SJCRH30 (cell line): ENCODE results near the gene GPRC5D. TPM values are rescaled to one million over a fixed set of nuclear protein-coding genes. Genes with fewer than 3 reads are reported as not detected.

Experiments
- DNase-seq, 2 experiments: peaks; one replicate each; pipeline ENCODE4 v3.0.0-alpha.2; 2015 to 2020
- H3K27ac ChIP-seq: fragments of 250-450 bp; sonication (Bioruptor Pico); 2 replicates; pipeline ENCODE4 v1.5.1; 2020; ENCODE audit warnings: mild to moderate bottlenecking, moderate library complexity
- H3K27me3 ChIP-seq: fragments of 250-450 bp; sonication (Bioruptor Pico); 2 replicates; pipeline ENCODE4 v1.5.1; 2020; ENCODE audit warnings: mild to moderate bottlenecking, moderate library complexity
- H3K36me3 ChIP-seq: fragments of 250-450 bp; sonication (Bioruptor Pico); 2 replicates; pipeline ENCODE4 v1.5.1; 2020; ENCODE audit warnings: mild to moderate bottlenecking, moderate library complexity
- H3K4me1 ChIP-seq: fragments of 250-450 bp; sonication (Bioruptor Pico); 2 replicates; pipeline ENCODE4 v1.5.1; 2020; ENCODE audit warnings: mild to moderate bottlenecking, moderate library complexity
- H3K4me3 ChIP-seq: fragments of 250-450 bp; sonication (Bioruptor Pico); 2 replicates; pipeline ENCODE4 v1.5.1; 2020; ENCODE audit warnings: mild to moderate bottlenecking, moderate library complexity
- H3K9me3 ChIP-seq: fragments of 250-450 bp; sonication (Bioruptor Pico); replicated peaks from 2 replicates; pipeline ENCODE4 v1.5.1; 2020; ENCODE audit warnings: mild to moderate bottlenecking, moderate library complexity
- total RNA-seq: library from RNA; depleted of rRNA; stranded (reverse); fragments of >200 nt; shearing (Covaris generic); gene quantifications from 2 replicates; pipeline ENCODE4 v1.2.3, GENCODE V29; 2014; rRNA removed

GPRC5D gene
- total RNA-seq = not detected in 2 replicates

DNA sequence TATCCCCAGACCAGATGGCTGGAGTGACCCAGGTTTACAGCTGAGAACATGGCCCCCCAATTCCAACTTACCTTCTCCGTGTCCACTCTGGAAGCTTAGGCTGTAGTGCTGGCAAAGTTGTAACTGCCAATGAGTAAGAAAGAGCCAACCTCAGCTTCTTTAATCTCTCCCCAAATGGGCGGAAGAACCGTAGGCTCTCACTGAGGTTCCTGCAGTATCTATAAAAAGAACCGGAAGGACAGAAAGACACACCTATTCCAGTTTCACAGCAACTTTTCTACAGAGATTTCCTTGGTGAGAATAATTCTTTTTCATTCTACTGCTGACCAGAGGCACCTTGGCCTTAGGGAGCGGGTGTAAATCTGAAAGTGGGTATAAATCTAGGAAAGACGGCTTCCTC lies at the start of gene GPRC5D:
Gene GPRC5D, minus strand, starts transcription at position 135 of the 400 bp plus-strand sequence. CDS start 1,786 bp downstream, outside the sequence.
- Histone ChIP-seq H3K27me3 (no peaks in the 10 kb centered on the region), H3K4me3 (no peak within 1 kb of the TSS), H3K9me3 (no peaks in the 10 kb centered on the region), H3K36me3 (no peaks in the 10 kb centered on the region), H3K4me1 (0 out of 2 replicates have a peak, but pooled peaks cover 2% of the 10 kb centered on the region), H3K27ac (no peak within 1 kb of the TSS)
- no peak for DNase-seq

DNA sequence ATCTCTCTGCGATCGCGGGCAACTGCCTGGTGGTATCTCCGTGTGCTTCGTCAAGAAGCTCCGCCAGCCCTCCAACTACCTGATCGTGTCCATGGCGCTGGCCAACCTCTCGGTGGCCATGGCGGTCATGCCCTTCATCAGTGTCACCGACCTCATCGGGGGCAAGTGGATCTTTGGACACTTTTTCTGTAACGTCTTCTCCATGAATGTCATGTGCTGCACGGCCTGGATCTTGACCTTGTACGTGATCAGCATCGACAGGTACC lies 49.7 kb upstream of the GPRC5D start:
- Histone ChIP-seq H3K27me3 (no peaks in the 10 kb centered on the region), H3K36me3 (no peaks in the 10 kb centered on the region), H3K4me1 (peaks cover 4% of the 10 kb centered on the region; the same call in 1 of the 2 replicates), H3K4me3 (peak overlapping the region; percentile 95), H3K9me3 (no peaks in the 10 kb centered on the region), H3K27ac (peak overlapping the region; percentile 65)
- no peak for DNase-seq

DNA sequence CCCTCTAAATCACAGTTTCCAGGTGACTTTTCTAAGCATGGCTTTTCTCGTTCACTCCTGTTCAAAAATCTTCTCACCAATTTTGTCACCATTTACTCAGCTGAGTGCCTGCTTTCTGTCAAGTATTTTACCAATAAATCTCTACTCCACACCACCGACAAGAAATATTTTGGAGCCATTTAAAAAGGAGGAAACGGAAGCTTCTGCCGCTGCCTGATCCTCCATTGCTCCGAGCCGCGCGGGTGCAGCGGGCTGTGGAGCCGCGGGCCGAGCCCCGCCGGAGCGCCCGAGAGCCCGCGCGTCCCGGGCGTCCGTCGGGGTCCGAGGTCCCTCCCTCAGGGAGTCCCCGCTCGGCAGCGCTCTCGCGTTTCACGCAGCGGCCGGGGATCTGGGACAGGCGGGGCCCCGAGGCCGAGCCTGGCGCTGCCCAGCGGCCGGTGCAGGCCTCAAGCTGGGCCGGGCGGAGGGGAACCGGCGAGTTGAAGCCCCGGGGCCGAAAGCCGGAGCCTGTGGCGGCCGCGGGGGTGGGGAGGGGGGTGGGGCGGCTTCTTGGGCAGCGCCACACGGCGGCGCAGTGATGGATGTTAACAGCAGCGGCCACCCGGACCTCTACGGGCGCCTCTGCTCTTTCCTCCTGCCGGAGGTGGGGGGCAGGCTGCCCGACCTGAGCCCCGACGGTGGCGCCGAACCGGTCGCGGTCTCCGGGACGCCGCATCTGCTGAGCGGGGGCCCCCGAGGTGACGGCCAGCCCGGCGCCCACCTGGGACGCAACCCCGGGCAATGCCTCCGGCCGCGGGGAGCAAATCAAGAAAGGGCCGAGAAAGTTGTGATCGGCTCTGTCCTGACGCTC lies 49.2 kb upstream of the GPRC5D start:
- Histone ChIP-seq H3K27ac (peak overlapping the region; percentile 65), H3K4me1 (peaks cover 4% of the 10 kb centered on the region; the same call in 1 of the 2 replicates), H3K9me3 (no peaks in the 10 kb centered on the region), H3K27me3 (no peaks in the 10 kb centered on the region), H3K36me3 (no peaks in the 10 kb centered on the region), H3K4me3 (peak overlapping the region; percentile 95)
- DNase-seq = peak; percentile 57 to 73

DNA sequence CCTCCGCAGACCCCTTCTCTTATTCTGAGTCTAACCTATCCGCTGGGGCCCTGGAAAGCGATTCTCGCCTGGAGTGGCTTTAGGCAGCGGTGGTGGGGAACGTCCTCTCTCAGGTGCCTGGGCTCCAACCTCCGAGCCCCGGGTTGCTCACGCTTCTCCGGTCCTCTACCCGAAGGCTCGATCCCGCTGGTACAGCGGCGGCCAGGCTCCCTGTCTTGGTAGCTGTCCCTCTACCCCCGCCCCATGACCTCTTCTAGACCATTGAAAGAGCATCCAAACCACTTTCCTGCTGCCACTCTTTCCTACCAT lies 48.6 kb upstream of the GPRC5D start:
- no peaks in the 10 kb centered on the region for H3K36me3 ChIP-seq
- peak overlapping the region; percentile 65 for H3K27ac ChIP-seq
- H3K9me3 ChIP-seq = no peaks in the 10 kb centered on the region
- H3K4me1 ChIP-seq = peaks cover 4% of the 10 kb centered on the region; the same call in 1 of the 2 replicates
- peak overlapping the region; percentile 95 for H3K4me3 ChIP-seq
- DNase-seq = no peak
- no peaks in the 10 kb centered on the region for H3K27me3 ChIP-seq

DNA sequence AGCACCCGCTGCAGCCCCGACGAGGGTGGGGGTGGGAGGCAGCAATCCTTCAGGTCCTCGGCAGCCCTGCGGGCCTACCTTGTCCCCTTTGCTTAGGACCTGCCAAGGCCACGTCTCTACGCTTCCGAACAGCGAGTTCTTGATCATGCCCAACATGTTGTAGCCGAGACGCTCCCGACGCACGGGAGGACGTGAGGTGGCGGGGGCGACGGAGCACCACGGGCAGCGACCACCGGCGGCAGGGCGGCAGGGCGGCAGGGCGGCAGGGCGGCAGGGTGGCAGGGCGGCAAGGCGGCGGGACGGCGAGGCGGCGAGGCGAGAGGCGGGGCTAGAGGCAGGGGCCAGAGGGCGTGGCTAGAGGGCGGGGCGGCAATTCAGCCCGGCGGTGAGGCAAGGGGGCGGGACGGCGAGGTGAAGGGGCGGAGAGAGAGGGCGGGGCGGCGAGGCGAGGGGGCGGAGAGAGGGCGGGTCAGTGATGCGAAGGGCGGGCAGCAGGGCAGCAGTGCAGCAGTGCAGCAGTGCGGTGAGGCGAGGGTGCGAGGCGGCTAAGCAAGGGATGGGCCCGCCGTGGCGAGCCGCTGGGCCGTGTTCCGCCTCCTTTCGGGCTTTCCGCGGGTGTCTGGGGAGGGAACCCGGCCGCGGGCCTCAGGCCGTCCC lies 48.1 kb upstream of the GPRC5D start, which contains the start of gene HEBP1:
Gene HEBP1, minus strand, starts transcription at position 307 of the 657 bp plus-strand sequence. Its CDS starts 151 bp downstream, at position 156.
- Histone ChIP-seq H3K9me3 (no peaks in the 10 kb centered on the region), H3K4me1 (peaks cover 4% of the 10 kb centered on the region; the same call in 1 of the 2 replicates), H3K27me3 (no peaks in the 10 kb centered on the region), H3K4me3 (peak within 1 kb of the TSS; percentile 95), H3K36me3 (no peaks in the 10 kb centered on the region), H3K27ac (peak within 1 kb of the TSS; percentile 65)
- peak; percentile 92 for DNase-seq

DNA sequence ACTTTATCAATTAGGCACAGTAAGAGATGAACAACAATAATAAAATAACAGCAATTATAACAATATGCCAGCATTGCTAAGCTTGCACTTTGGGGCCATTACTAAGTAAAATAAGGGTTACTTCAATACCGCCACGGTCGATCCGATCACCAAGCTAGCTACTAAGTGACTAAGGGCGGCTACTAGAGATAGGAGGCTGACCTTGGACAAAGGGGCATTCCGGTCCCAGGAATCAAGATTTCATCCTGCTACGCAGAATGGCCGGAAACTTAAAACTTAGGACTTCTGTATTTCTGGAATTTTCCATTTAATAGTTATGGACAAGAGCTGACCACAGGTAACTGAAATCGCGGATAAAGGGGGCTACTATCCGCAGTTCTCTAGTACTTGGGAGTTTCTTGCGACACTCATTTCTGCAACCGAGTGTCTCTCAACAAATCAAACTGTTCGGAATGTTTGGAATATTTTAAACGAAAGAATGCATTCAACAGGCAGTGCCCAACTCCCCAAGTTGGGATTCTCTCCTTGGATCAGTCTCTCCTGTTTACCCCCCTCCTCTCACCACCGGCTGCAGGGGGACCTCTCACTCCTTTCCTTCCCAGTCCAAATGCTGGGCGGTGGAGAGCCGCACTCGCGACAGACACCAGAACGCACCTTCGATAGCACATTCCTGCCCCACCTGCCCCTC lies 47.4 kb upstream of the GPRC5D start:
- Histone ChIP-seq H3K4me1 (peaks cover 4% of the 10 kb centered on the region; the same call in 1 of the 2 replicates), H3K27me3 (no peaks in the 10 kb centered on the region), H3K9me3 (no peaks in the 10 kb centered on the region), H3K27ac (peak overlapping the region; percentile 46; the same call in 1 of the 2 replicates), H3K36me3 (no peaks in the 10 kb centered on the region), H3K4me3 (peak overlapping the region; percentile 95)
- DNase-seq = no peak

DNA sequence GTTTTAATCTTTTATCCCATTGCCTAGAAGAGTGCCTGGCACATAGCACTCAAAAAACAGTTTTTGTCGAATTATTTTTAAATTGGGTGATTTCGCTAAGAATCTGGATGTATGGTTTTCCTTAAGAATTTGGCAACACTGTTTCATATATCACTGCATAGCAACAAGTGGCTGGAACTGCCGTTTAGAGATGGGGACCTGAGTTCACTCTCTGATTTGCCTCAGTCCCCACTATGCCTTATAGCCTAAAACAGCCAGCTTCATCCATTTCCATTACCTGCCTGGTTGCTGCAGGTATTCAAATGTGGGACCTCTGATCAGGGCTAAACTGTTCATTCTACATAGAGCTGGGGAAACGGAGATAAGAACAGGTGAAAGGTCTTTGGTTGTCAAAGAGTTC lies 46.3 kb upstream of the GPRC5D start:
- no peaks in the 10 kb centered on the region for H3K36me3 ChIP-seq
- H3K4me3 ChIP-seq = no peak overlapping the region
- H3K9me3 ChIP-seq = no peaks in the 10 kb centered on the region
- no peaks in the 10 kb centered on the region for H3K27me3 ChIP-seq
- H3K27ac ChIP-seq = no peak overlapping the region
- DNase-seq = no peak
- peaks cover 4% of the 10 kb centered on the region; the same call in 1 of the 2 replicates for H3K4me1 ChIP-seq

DNA sequence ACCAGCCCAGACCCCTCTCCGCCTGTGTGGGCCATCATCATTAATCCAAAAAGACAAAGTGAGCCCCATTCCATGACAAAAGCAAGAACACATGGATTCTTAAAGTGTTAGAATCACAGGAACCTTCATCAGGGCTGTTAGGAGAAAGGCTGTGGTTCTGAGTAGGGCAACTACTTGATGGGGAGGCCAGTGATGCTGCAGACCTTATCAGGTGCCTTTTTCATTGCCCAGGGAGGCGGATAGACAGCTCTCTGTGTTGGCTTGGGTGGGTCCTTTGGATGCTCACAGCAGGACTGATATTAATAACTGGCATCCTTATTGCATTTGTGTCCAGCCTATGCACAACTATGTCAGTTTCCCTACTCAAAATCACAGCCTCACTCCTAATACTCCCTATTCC lies 45.8 kb upstream of the GPRC5D start:
- no peak for DNase-seq
- H3K27ac ChIP-seq = no peak overlapping the region
- no peaks in the 10 kb centered on the region for H3K27me3 ChIP-seq
- H3K9me3 ChIP-seq = no peaks in the 10 kb centered on the region
- no peaks in the 10 kb centered on the region for H3K36me3 ChIP-seq
- H3K4me3 ChIP-seq = no peak overlapping the region
- peaks cover 4% of the 10 kb centered on the region; the same call in 1 of the 2 replicates for H3K4me1 ChIP-seq

DNA sequence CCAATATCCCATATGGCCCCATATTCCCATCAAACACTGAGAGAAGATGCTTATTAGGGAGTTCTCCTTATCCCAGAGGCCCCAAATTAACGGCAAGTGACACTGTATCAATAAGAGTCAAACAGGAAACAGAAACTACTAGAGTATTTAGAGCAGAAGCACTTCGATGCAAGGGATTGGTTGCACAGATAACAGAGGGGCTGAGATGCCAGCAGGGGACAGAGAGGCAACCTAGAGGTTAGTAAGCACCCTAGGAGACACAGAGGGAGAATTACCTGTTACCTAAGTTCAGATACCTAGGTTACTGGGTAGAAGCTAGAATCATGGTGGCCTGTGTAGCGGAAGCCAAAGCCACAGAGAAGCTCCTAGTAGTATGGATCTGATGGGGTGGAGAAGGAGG lies 45.2 kb upstream of the GPRC5D start:
- Histone ChIP-seq H3K36me3 (no peaks in the 10 kb centered on the region), H3K27me3 (no peaks in the 10 kb centered on the region), H3K27ac (no peak overlapping the region), H3K9me3 (no peaks in the 10 kb centered on the region), H3K4me3 (no peak overlapping the region), H3K4me1 (peaks cover 4% of the 10 kb centered on the region; the same call in 1 of the 2 replicates)
- DNase-seq = no peak

DNA sequence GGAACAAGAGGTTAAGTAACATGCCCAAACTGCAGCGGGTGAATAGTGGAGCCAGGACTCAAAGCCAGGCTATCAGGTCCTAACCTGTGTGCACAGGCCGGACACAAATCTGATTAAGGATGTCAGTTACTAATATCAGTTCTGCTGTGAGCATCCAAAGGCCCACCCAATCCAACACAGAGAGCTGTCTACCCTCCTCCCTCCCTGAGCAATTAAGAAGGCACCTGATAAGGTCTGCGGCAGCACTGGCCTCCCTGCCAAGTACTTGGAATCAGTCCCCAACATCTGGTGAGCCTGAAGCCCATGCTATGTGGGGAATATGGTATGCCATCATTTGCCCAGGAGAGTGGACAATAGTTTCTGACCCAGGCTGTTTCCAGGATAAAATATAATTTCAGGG lies 44.2 kb upstream of the GPRC5D start:
- no peaks in the 10 kb centered on the region for H3K36me3 ChIP-seq
- no peak overlapping the region for H3K4me3 ChIP-seq
- no peak overlapping the region for H3K27ac ChIP-seq
- no peak for DNase-seq
- peaks cover 4% of the 10 kb centered on the region; the same call in 1 of the 2 replicates for H3K4me1 ChIP-seq
- no peaks in the 10 kb centered on the region for H3K27me3 ChIP-seq
- H3K9me3 ChIP-seq = no peaks in the 10 kb centered on the region

DNA sequence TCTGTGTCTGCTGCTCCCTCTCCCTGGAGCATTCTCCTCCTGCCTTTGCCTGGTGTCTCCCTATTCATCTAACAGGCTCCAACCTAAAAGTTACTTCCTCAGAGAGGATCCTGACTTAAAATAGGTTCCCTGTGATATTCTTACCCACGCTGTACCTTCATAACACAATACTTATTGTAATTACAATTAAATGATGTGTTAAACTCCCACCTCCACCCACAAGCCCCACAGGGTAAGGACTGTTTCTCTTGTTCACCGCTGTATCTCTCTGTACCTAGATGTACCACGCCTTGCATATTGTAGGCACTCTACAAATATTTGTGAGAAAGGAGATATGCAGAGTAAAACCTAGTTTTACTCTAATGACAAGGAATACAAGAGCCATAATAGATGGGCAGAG lies 43.1 kb upstream of the GPRC5D start:
- H3K27ac ChIP-seq = no peak overlapping the region
- peaks cover 4% of the 10 kb centered on the region; the same call in 1 of the 2 replicates for H3K4me1 ChIP-seq
- no peaks in the 10 kb centered on the region for H3K27me3 ChIP-seq
- no peak overlapping the region for H3K4me3 ChIP-seq
- no peak for DNase-seq
- H3K36me3 ChIP-seq = no peaks in the 10 kb centered on the region
- H3K9me3 ChIP-seq = no peaks in the 10 kb centered on the region

DNA sequence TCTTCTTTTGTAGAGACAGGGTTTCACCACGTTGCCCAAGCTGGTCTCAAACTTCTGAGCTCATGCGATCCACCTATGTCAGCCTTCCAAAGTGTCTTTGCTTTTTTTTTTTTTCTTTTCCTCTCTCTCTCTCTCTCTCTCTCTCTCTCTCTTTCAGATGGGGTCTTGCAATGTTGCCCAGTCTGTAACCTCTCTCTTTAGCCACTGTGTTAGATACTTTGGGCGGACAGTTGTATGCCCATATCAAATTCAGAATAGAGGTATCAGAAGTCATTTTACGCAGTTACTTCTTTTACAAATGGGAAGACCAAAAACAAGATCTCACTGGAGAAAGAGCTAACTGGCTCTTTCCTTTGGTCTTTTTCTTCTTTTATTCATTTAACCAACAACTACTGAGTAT lies 41.4 kb upstream of the GPRC5D start:
- no peaks in the 10 kb centered on the region for H3K4me1 ChIP-seq
- H3K27me3 ChIP-seq = no peaks in the 10 kb centered on the region
- H3K4me3 ChIP-seq = no peak overlapping the region
- H3K27ac ChIP-seq = no peak overlapping the region
- 0 out of 2 replicates have a peak, but pooled peaks cover 1% of the 10 kb centered on the region for H3K36me3 ChIP-seq
- DNase-seq = no peak
- H3K9me3 ChIP-seq = no peaks in the 10 kb centered on the region

DNA sequence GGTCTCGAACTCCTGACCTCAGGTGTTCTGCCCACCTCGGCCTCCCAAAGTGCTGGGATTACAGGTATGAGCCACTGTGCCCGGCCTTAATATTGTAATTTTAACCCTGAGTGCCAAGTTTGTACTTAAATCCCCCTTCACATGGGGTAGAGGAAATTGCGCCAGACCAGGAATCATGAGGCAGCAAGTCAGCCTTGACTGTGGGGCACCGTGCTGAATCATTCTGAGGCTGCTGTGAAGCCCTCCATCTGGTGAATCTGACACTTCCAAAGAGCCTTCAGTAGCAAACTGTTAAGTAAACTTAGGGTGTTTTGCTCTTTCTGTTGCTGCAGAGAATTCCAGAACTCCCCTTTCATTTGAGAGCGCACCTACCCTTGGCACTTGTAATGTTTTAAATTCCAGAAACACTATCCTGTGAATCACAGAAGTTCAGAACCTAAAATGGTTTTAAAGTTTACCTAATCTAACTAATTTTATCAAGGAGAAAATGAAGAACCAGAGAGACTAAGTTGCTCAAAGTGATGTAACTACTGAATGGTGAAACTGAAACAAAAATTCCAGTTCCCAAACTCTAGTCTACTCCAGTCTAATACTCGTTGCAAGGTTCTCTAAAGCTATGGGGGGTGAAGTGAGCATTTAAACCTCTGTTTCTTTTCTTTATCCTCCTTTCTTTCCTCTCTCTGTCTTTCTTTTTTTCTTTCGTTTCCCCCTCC lies 40.6 kb upstream of the GPRC5D start:
- Histone ChIP-seq H3K4me3 (no peak overlapping the region), H3K4me1 (no peaks in the 10 kb centered on the region), H3K36me3 (0 out of 2 replicates have a peak, but pooled peaks cover 2% of the 10 kb centered on the region), H3K27me3 (no peaks in the 10 kb centered on the region), H3K27ac (no peak overlapping the region), H3K9me3 (no peaks in the 10 kb centered on the region)
- no peak for DNase-seq

DNA sequence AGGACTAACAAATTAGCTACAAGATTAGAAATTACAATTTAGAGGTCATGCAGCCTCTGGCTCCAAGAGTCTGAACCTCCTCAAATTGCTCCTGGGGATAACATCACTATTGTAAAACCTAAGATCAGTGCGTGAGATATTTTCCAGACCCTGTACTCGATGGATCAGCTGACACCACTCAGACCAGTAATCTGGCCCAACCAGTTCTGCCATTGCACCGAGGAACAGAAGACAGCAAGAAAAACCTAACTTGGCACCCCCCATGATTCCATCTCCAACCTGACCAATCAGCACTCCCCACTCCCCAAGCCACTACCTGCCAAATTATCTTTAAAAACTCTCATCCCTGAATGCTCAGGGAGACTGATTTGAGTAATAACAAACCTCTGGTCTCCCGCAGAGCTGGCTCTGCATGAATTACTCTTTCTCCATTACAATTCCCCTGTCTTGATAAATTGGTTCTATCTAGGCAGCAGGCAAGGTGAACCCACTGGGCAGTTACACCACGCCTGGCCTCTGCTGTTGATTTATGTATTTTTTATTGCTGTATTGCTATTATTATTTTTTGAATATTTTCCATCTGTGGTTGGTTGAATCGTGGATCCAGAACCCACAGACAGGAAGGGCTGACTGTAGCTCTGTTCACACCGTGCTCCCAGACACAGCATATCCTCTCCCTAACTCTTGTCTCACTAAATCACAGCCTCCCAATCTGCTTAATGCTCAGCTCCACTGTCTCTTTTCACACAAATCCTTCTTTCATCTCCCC lies 38.9 kb upstream of the GPRC5D start:
- Histone ChIP-seq H3K4me1 (no peaks in the 10 kb centered on the region), H3K27ac (no peak overlapping the region), H3K4me3 (no peak overlapping the region), H3K36me3 (0 out of 2 replicates have a peak, but pooled peaks cover 2% of the 10 kb centered on the region), H3K9me3 (no peaks in the 10 kb centered on the region), H3K27me3 (no peaks in the 10 kb centered on the region)
- no peak for DNase-seq
